DOHH2 (cell line): Measurements from ENCODE around the gene MMP24OS.
A peak's percentile ranks its signal among the peaks of the same experiment; 100 is the strongest.

Source experiments
- H3F3A ChIP-seq: fragments of 200-600 bp; sonication (generic), shearing (Covaris generic); 2 replicates; pipeline ENCODE4 v1.6.0; 2016; ENCODE audit warnings: antibody characterized with exemption, mild to moderate bottlenecking; ENCODE audit not compliant: control insufficient read depth, insufficient read depth
- H3K27ac ChIP-seq: fragments of 200-600 bp; sonication (generic); 2 replicates; pipeline ENCODE4 v1.5.1; 2014; ENCODE audit warnings: low read depth, mild to moderate bottlenecking, low read length, moderate library complexity
- H3K27me3 ChIP-seq: fragments of 200-600 bp; sonication (generic); 2 replicates; pipeline ENCODE4 v1.6.1; 2014; ENCODE audit warnings: mild to moderate bottlenecking, low read length, mixed read lengths; ENCODE audit not compliant: control insufficient read depth
- H3K36me3 ChIP-seq: fragments of 200-600 bp; sonication (generic); 2 replicates; pipeline ENCODE4 v1.6.1; 2014; ENCODE audit warnings: mild to moderate bottlenecking, low read length, moderate library complexity, mixed read lengths; ENCODE audit not compliant: control insufficient read depth
- H3K4me1 ChIP-seq: fragments of 200-600 bp; sonication (generic); 2 replicates; pipeline ENCODE4 v1.6.1; 2014; ENCODE audit warnings: mild to moderate bottlenecking, low read length, mixed read lengths; ENCODE audit not compliant: control insufficient read depth
- H3K4me2 ChIP-seq: fragments of 200-600 bp; sonication (generic); 2 replicates; pipeline ENCODE4 v1.6.0; 2014; ENCODE audit warnings: mild to moderate bottlenecking, low read length, moderate library complexity
- H3K4me3 ChIP-seq: fragments of 200-600 bp; sonication (generic); 2 replicates; pipeline ENCODE4 v1.5.1; 2014; ENCODE audit warnings: mild to moderate bottlenecking, low read length, mixed read lengths
- H3K79me2 ChIP-seq: fragments of 200-600 bp; sonication (generic); 2 replicates; pipeline ENCODE4 v1.6.1; 2014; ENCODE audit warnings: mild to moderate bottlenecking, low read length, mixed read lengths; ENCODE audit not compliant: control insufficient read depth
- H3K9me2 ChIP-seq: fragments of 200-600 bp; sonication (generic); replicated peaks from 2 replicates; pipeline ENCODE4 v1.6.1; 2014; ENCODE audit warnings: mild to moderate bottlenecking, low read length, mixed read lengths; ENCODE audit not compliant: control insufficient read depth
- H3K9me3 ChIP-seq: fragments of 200-600 bp; sonication (generic); 2 replicates; pipeline ENCODE4 v1.6.1; 2014; ENCODE audit warnings: antibody characterized with exemption, low read length, mixed read lengths; ENCODE audit not compliant: control insufficient read depth, insufficient read depth
- H4K20me1 ChIP-seq: fragments of 200-600 bp; sonication (generic); 2 replicates; pipeline ENCODE4 v1.6.0; 2014; ENCODE audit warnings: low read depth, mild to moderate bottlenecking, antibody characterized with exemption, low read length, moderate library complexity; ENCODE audit not compliant: control insufficient read depth, insufficient read depth
- EZH2phosphoT487 ChIP-seq: fragments of 200-600 bp; sonication (generic); IDR thresholded peaks from 2 replicates; pipeline ENCODE4 v1.6.1; 2017; ENCODE audit warnings: borderline replicate concordance, mild to moderate bottlenecking, antibody characterized with exemption, low read length, moderate library complexity, mixed read lengths
- TF ChIP-seq, protein P1 (sequence below): fragments of 200-600 bp; sonication (generic); IDR thresholded peaks from one replicate; pipeline ENCODE4 v1.5.1; 2014; ENCODE audit warnings: antibody characterized with exemption, mild to moderate bottlenecking, low read depth, low read length; ENCODE audit not compliant: poor library complexity, severe bottlenecking

The MMP24OS gene

DNA sequence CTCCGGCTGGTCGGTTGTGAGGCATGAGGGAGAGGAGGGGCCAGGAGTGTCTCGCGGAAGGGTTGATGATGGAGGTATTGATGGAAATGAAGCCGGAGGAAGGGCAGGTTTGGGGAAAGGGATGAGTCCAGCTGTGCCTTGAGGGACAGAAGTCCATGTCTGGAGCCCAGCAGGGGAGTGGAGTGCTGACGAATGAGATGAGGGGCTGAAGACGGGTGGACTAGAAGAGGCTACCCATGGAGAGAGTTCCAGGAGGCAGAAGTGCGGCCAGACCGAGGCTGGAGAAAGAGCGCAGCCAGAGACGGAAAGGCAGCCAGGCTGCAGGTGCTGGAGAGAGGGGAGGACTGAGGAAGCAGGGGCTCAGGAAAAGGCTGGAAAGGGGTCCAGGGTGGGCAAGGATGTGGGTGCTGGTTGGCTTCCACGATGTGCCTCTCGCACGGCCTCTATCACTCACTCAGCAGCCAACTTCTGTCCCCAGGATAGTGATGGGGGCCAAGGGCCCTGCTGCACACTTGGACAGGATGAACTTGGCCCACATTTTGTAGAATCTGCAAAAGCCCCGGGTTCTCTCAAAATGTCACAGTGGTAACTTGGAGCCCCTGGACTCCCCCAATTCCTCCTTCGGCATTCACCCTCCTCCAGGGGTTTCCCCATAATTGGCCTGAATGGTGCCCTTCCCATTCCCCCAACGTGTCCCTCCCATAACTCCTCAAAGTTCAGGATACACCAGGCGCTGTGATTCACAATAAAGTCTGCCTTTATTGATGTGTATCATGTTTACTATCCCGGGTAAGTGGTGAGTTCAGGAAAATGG is 7.3 kb upstream of the MMP24OS start:
- H4K20me1 ChIP-seq, result peaks cover 7% of the 10 kb centered on the region; the same call in 1 of the 2 replicates
- H3K4me3 ChIP-seq, result peak overlapping the region; percentile 94
- no peak overlapping the region for H3K27ac ChIP-seq
- H3K4me2 ChIP-seq, result peak overlapping the region; percentile 79
- no peaks in the 10 kb centered on the region for H3K9me3 ChIP-seq
- peaks cover 37% of the 10 kb centered on the region for H3K36me3 ChIP-seq
- H3F3A ChIP-seq, result peaks cover 8% of the 10 kb centered on the region
- no peaks in the 10 kb centered on the region for H3K27me3 ChIP-seq
- H3K79me2 ChIP-seq, result peaks cover 41% of the 10 kb centered on the region
- TF ChIP-seq, protein P1, sequence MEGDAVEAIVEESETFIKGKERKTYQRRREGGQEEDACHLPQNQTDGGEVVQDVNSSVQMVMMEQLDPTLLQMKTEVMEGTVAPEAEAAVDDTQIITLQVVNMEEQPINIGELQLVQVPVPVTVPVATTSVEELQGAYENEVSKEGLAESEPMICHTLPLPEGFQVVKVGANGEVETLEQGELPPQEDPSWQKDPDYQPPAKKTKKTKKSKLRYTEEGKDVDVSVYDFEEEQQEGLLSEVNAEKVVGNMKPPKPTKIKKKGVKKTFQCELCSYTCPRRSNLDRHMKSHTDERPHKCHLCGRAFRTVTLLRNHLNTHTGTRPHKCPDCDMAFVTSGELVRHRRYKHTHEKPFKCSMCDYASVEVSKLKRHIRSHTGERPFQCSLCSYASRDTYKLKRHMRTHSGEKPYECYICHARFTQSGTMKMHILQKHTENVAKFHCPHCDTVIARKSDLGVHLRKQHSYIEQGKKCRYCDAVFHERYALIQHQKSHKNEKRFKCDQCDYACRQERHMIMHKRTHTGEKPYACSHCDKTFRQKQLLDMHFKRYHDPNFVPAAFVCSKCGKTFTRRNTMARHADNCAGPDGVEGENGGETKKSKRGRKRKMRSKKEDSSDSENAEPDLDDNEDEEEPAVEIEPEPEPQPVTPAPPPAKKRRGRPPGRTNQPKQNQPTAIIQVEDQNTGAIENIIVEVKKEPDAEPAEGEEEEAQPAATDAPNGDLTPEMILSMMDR, result no peak
- H3K9me2 ChIP-seq, result no peaks in the 10 kb centered on the region
- peaks cover 15% of the 10 kb centered on the region for H3K4me1 ChIP-seq

DNA sequence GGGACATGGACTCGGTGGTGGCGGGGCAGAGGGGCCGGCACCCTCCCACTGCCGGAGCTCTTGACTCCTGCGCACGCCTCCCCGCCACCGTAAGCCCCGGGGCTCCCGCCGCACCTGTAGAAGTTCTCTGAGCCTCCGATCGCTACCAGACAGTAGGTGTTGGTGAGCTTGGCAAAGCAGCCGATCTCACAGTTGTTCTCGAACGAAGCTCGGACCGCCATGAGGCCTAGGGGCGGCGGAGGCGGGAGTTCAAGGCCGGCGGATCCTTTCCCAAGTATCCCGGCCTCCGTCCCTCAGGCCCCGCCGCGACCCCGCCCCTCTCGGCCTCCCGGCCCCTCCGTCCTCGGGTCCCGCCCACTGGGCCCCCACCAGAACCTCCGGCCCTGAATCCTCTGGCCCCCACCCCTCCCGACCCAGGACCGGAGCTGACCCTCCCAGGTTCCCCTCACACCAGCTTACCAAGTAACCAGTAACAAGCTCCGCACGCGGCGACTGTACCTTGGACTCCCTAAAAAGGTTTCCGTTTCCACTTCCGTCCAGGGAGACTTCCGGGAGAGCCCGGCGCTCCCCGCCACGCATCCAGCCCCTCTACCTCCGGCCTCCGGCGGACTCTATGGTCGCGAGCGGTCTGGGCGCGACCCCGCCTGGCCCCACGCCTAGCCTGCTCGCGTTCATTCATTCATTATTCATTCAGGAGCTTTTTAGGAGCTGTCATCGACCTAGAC is 6.5 kb upstream of the MMP24OS start, which contains the start of gene EIF6:
Gene EIF6, minus strand, starts transcription at position 506 of the 725 bp plus-strand sequence. Its CDS starts 285 bp downstream, at position 221.
- H4K20me1 ChIP-seq, result peaks cover 7% of the 10 kb centered on the region; the same call in 1 of the 2 replicates
- H3K79me2 ChIP-seq, result peaks cover 41% of the 10 kb centered on the region
- peaks cover 15% of the 10 kb centered on the region for H3K4me1 ChIP-seq
- no peaks in the 10 kb centered on the region for H3K9me3 ChIP-seq
- no peak for TF ChIP-seq EZH2phosphoT487
- TF ChIP-seq, protein P1, result no peak
- H3K27me3 ChIP-seq, result no peaks in the 10 kb centered on the region
- peaks cover 12% of the 10 kb centered on the region for H3F3A ChIP-seq
- no peaks in the 10 kb centered on the region for H3K9me2 ChIP-seq
- peak within 1 kb of the TSS; percentile 45 for H3K27ac ChIP-seq
- H3K4me3 ChIP-seq, result peak within 1 kb of the TSS; percentile 94
- H3K4me2 ChIP-seq, result peak within 1 kb of the TSS; percentile 79
- peaks cover 45% of the 10 kb centered on the region for H3K36me3 ChIP-seq

DNA sequence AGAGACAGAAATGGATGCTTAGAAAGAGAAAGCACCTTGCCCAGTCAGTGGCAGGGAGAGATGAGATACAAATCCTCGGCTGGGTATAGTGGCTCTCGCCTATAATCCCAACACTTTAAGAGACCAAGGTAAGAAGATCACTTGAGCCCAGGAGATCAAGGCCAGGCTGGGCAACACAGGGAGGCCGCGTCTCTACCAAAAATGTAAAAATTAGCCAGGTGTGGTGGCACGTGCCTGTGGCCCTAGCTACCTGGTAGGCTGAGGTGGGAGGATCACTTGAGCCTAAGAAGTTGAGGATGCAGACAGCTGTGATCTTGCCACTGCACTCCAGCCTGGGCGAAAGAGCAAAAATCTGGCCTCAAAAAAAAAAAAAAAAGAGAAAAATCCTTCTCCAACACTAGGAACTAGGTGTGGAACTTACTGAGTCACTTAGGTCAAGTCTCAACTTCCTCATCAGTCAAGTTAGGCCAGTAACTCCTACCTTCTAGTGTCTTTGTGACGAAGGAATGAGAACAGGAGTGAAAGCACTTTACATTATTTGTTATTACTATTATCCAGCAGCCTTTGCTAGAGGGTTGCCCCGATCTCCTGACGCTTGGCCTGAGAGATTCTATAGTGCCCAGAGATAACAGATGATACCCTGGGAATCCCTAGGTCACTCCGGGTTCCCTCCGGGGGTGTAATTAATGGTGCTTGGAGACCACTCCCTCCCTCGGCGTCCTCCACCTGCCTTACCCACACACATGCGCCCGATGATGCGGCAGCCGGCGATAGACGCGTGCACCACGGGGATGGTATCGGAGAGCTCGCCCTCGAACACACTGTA is 5.7 kb upstream of the MMP24OS start:
- peaks cover 15% of the 10 kb centered on the region for H3K4me1 ChIP-seq
- no peaks in the 10 kb centered on the region for H3K9me2 ChIP-seq
- H3F3A ChIP-seq, result peaks cover 19% of the 10 kb centered on the region
- TF ChIP-seq, protein P1, result no peak
- TF ChIP-seq EZH2phosphoT487, result no peak
- H3K27me3 ChIP-seq, result no peaks in the 10 kb centered on the region
- peak overlapping the region; percentile 94 for H3K4me3 ChIP-seq
- no peaks in the 10 kb centered on the region for H3K9me3 ChIP-seq
- peaks cover 41% of the 10 kb centered on the region for H3K79me2 ChIP-seq
- peak overlapping the region; percentile 79 for H3K4me2 ChIP-seq
- peaks cover 53% of the 10 kb centered on the region for H3K36me3 ChIP-seq
- H3K27ac ChIP-seq, result peak overlapping the region; percentile 45
- peaks cover 7% of the 10 kb centered on the region; the same call in 1 of the 2 replicates for H4K20me1 ChIP-seq
